HTERT RPE-1 (cell line): ENCODE measurements around the gene PSAP.

ENCODE experiments used
- in situ Hi-C: fragments of 300-500 bp; cut with MboI; formaldehyde crosslinking; loops from 4 replicates; pipeline ENCODE4 v1.14.3; 2020; ENCODE audit warnings: low sequenced_read_pairs

Gene PSAP

DNA sequence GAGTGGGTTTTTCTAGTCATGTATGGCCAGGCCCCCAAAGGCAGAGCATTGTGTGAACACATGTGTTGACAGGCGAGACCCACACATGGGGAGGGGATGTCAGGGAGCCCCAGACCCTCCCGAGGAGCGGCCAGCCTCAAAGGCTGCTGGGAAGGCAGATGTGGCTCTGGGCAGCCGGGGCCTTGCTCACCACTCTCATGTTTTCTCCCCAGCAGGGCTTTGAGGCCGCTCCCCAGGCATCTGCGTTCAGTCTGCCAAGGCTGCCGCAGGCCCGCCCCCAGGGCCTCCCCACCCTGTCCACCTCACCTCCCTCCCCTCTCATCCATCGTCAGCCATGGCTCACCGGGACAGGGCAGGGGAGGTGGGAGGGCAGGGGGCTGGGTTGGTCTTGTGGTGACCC lies 61.2 kb downstream of the PSAP start:
- in situ Hi-C loops, result no loop called here

GRCh38 chr10:71788954-71789353 lies 62.1 kb downstream of the PSAP start:
- in situ Hi-C loops, result no loop called here

DNA sequence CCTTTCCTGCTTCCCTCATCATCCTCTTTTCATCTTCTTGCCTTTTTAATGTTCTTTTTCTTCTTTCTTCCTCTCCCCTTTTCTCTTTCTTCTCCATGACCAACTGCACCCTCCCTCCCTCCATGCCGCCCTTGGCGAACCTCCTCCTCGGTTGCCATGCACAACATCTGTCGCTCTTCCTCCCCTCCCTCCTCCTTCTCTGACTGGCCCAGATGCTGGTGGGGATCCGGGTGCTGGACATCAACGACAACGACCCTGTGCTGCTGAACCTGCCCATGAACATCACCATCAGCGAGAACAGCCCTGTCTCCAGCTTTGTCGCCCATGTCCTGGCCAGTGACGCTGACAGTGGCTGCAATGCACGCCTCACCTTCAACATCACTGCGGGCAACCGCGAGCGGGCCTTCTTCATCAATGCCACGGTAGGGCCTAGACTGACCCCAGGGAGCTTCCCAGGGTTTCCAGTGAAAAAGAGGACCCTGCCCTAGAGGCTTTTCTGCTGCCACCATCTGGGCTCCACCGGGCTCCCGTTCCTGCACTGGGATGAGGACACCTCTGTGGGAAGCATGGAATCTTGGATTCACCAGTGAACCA lies 66.3 kb downstream of the PSAP start:
- in situ Hi-C loops, result no loop called here

GRCh38 chr10:71783917-71784678 lies 67.0 kb downstream of the PSAP start:
- in situ Hi-C loops, result no loop called here

- in situ Hi-C loops, result no loop called here
Observed at GRCh38 chr10:71782917-71783490, 68.0 kb downstream of the PSAP start.

DNA sequence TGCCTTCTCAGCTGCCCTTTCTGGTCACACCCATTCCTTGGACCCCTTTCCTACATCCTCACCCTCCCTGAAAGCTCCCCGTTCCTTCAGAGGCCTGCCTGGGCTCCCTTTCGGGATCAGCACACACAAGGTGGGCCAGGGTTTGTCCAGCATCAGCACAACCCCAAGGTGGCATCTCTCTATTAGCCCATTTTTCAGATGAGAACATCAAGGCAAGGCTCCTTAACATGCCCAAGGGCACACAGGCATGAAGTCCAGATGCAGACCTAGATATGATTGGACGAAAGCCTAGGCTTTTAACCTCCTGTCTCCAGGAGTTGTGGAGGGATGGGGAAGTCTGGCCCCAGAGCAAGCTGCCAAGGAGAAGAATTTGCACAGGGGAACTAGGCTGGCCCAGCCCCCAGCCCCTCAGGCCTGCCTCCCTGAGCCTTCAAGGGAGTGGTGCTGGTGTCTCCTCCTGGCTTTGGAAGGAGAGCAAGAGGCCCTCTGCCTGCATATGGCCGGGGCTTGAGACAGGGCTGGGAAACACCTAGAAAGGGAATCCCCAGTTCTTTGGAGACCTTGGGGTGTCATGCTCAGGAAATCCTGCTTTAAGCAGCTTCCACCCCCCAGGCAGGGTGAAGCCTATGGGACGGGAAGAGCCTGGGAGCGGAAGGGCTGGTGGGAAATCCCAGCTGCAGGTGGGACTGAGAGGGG lies 68.7 kb downstream of the PSAP start:
- in situ Hi-C loops, result no loop called here

DNA sequence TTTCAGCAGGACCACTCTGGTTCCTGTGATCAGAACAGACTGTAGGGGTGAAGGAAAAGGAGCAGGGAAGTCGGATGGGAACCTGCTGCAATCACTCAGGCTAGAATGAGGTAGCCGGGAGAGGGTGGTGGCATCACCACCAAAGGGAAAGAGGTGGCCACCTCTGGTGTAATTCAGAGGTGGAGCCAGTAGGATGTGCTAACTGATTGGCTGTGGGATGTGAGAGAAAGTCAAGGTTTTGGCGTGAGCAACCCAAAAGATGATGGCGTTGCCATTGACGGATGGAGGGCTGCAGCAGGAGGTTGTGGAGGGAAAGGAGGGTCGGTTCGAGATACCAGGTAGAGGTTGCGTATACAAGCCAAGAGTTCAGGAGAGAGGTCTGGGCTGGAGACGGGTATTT lies 70.3 kb downstream of the PSAP start:
- in situ Hi-C loops, result no loop called here

DNA sequence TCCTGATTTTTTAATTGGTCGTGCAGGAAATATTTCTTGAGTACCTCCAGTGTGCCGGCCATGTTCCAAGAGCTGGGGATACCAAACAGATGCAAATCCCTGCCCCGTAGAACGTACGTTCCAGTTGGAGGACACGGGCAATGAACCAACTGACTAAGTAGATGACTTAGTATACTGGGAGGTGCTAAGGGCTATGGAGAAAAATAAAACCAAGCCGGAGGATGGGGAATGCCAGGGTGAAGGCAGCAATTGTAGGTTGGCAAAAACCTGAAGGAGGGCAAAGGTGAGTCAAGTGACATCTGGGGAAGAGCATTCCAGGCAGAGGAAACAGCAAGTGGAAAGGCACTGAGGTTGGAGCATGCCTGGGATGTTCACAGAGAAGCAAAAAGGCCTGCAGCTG lies 70.9 kb downstream of the PSAP start:
- in situ Hi-C loops, result no loop called here

DNA sequence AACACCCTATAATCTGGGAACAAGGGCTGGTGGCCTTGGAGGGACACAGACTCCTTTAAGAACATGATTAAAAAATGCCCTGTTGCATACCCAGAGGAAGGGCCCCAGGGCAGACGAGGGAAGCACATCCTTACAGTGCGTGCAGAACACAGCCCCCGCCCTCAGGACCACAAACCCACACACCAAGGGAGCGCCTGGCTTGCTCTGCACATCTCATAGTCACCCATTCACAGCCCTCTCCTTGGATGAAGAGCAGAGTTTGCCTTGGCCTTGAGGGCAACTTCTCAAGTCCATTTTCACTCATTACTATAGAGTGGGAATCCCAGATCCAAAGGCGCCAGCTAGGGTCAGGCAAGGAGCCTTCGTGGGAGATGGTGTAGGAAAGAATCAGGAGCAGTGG lies 71.4 kb downstream of the PSAP start:
- in situ Hi-C loops, result no loop called here

- in situ Hi-C loops, result no loop called here
Observed at GRCh38 chr10:71778071-71778825, 72.8 kb downstream of the PSAP start.

GRCh38 chr10:71777213-71777985 lies 73.7 kb downstream of the PSAP start:
- in situ Hi-C loops, result no loop called here

DNA sequence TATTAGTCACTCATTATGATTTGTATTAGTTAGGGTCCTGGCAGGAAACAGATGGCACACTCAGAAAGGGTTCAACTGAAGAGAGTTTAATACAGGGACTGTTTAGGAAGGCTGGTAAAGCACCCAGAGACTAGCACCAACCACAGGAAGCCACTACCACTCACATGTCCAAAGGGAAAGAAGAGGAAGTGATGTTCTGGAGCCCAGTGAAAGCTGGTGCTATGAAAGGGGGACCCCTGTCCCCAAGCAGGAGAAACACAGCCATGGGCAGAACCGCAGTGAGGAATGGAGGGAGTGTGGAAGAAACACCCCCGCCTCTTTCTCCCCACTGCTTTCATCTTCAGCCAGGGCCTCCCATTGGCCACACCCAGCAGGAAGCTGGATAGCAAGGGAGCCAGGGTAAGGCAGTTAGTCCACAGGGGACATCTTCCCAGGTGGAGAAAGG lies 74.5 kb downstream of the PSAP start:
- in situ Hi-C loops, result no loop called here

- in situ Hi-C loops, result no loop called here
Observed at GRCh38 chr10:71774916-71775702, 75.9 kb downstream of the PSAP start.

GRCh38 chr10:71773221-71773971 lies 77.7 kb downstream of the PSAP start, which contains the start of gene VSIR:
Gene VSIR, minus strand, starts transcription at chr10:71773520. Its CDS starts 81 bp downstream, at chr10:71773439.
- in situ Hi-C loops, result no loop called here

GRCh38 chr10:71772832-71773220 lies 78.2 kb downstream of the PSAP start:
- in situ Hi-C loops, result no loop called here

DNA sequence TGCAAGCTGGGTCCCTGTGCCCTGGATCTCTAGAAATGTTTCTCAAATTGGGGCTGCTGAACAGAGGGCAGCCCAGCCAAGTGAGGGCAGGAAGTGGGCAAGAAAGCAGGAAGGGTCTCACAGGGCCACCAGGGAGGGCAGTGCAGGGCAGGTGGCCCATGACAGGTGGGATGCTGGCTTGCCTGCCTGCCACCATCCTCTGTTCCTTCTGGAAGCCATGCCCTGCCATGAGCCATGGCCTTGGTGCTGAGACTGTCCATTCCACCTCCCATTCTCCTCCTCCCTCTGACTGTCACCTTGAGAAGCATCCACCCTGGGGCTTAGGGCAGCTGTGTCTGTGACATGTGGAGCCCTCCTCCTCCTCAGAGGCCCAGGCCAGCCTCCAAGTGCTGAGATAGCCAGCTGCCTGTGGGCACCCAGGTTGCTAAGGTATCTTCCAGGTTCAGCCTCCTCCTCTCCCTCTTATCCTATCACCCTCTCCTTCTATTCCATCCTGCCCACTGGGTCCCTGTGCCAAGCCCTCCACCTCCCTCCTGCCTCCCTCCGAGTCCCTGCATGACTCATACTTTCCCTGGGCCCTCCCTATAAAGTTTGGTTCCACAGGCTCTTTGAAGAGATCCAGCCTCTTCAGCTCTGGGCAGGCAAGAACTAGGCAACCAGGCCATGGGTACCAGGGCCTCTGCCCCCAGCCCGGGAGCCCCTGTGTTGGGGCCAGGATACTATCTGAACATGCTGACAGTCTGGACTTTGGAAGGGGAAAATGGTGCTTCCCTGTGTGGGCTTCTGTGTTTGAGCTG lies 79.0 kb downstream of the PSAP start:
- in situ Hi-C loops, result no loop called here

GRCh38 chr10:71771204-71771603 lies 79.8 kb downstream of the PSAP start:
- in situ Hi-C loops, result no loop called here

DNA sequence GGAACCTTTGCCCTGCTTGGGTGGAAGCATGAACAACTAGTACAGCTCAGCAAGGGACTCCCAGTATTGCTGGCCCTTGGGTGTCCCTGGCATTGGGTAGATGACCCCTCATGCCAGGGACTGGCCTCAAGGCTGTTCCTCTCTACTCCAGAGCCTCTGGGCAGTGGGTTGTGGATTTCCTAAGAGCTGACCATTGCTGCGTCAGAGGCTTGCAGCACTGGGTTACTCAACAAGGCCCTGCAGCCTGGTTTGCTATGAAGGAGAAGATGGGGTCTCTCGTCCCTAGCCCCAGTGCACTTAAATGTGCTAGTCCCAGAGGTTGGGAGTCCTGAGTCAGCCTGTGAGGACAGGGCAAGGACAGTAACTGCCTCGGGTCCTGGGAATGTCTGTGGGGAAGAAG lies 80.3 kb downstream of the PSAP start:
- in situ Hi-C loops, result no loop called here
